HEK293T (cell line): ENCODE measurements around the gene CNTD1.

Source experiments
- ARNT ChIP-seq: fragments of 450-650 bp; IDR thresholded peaks from 2 replicates; pipeline ENCODE4 v1.6.1; 2017; ENCODE audit warnings: mild to moderate bottlenecking
- BHLHE40 ChIP-seq: fragments of 450-650 bp; IDR thresholded peaks from 2 replicates; pipeline ENCODE4 v1.6.1; 2016; ENCODE audit warnings: mild to moderate bottlenecking, moderate library complexity, borderline replicate concordance
- CTBP1 ChIP-seq: fragments of 450-650 bp; IDR thresholded peaks from 2 replicates; pipeline ENCODE4 v1.6.1; 2016; ENCODE audit warnings: borderline replicate concordance
- ELF4 ChIP-seq: fragments of 450-650 bp; IDR thresholded peaks from 2 replicates; pipeline ENCODE4 v1.6.1; 2017; ENCODE audit warnings: antibody characterized with exemption
- FOXA1 ChIP-seq: fragments of 450-650 bp; IDR thresholded peaks from 2 replicates; pipeline ENCODE4 v1.6.1; 2016; ENCODE audit warnings: mild to moderate bottlenecking
- FOXK2 ChIP-seq: fragments of 450-650 bp; IDR thresholded peaks from 2 replicates; pipeline ENCODE4 v1.6.1; 2016; ENCODE audit warnings: mild to moderate bottlenecking
- HDGF ChIP-seq: fragments of 450-650 bp; IDR thresholded peaks from 2 replicates; pipeline ENCODE4 v1.6.1; 2017; ENCODE audit warnings: antibody characterized with exemption, borderline replicate concordance
- L3MBTL2 ChIP-seq: fragments of 450-650 bp; conservative IDR thresholded peaks from 2 replicates; pipeline ENCODE4 v1.6.1; 2016; ENCODE audit warnings: mild to moderate bottlenecking
- LEF1 ChIP-seq: fragments of 450-650 bp; IDR thresholded peaks from 2 replicates; pipeline ENCODE4 v1.6.1; 2017; ENCODE audit warnings: mild to moderate bottlenecking, borderline replicate concordance
- NFRKB ChIP-seq: fragments of 450-650 bp; IDR thresholded peaks from 2 replicates; pipeline ENCODE4 v1.6.1; 2016; ENCODE audit warnings: mild to moderate bottlenecking, moderate library complexity
- PKNOX1 ChIP-seq: fragments of 450-650 bp; IDR thresholded peaks from 2 replicates; pipeline ENCODE4 v1.6.1; 2016
- SP1 ChIP-seq: fragments of 450-650 bp; IDR thresholded peaks from 2 replicates; pipeline ENCODE4 v1.6.1; 2017
- TARDBP ChIP-seq: fragments of 450-650 bp; IDR thresholded peaks from 2 replicates; pipeline ENCODE4 v1.6.1; 2016
- ZNF384 ChIP-seq: fragments of 450-650 bp; IDR thresholded peaks from 2 replicates; pipeline ENCODE4 v1.6.1; 2016

- TF ChIP-seq PKNOX1 (no peak), ARNT (no peak), HDGF (no peak), SP1 (no peak), BHLHE40 (no peak), FOXA1 (no peak), ELF4 (no peak), ZNF384 (no peak), FOXK2 (no peak), CTBP1 (no peak), L3MBTL2 (no peak), TARDBP (no peak), NFRKB (no peak), LEF1 (no peak)
Measured at GRCh38 chr17:42795465-42795864, 3.2 kb upstream of the CNTD1 start.
